Measurements from ENCODE around the gene CCP110. TPM values are rescaled to one million over a fixed set of nuclear protein-coding genes. Genes with fewer than 3 reads are reported as not detected.

Gene CCP110
- total RNA-seq, 4 donors from 2014 or later, result 6.6 to 8.6 (median 7.5) TPM

DNA sequence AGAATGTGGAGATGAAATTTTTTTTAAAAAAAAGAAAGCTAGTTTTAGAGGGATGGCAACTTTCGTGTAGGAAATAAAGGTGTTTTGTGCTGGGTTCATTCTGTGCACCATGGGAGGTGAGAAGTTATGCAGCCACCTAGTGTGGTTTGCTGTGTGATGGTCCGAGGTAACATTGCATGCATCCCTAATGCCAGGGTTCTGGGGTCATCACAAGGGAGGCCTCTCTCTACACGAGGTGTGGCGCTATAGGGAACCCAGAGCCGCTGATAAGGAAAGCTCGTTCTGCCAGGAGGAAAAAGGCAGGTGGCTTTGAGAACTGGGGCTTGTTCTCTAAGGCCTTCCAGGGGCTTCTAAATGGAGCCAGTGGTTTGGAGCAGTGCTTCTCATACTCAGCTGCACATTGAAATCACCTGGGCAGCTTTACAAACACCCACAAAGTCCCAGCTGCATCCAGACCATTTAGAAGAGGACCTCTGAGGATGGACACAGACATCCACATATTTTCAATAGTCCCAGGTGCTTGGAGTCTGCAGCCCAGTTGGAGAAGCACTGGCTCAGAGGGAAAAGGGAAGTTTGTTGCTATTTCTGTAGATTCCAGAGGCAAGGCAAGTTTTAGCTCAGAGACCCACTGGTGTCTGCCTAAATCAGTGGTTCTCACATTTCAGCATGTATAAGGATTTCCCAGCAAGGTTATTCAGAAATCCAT is 75.2 kb downstream of the CCP110 start:
- TF ChIP-seq CTCF (IDR thresholded peaks at IDR 0.05) (no peak), POLR2A (IDR thresholded peaks at IDR 0.05) (no peak)
- no peak overlapping the region for H3K4me3 ChIP-seq (ENCODE audit: low read depth, poor library complexity, severe bottlenecking)
- DNase-seq (ENCODE audit: low spot score in 2 of 2), result no peak
- 82 to 88% methylated on average over 6 of the region's 6 CpGs for WGBS, 2 donors
- intact Hi-C loops (cut with DNase I; ENCODE audit: low total_unique reads), result no loop called here

DNA sequence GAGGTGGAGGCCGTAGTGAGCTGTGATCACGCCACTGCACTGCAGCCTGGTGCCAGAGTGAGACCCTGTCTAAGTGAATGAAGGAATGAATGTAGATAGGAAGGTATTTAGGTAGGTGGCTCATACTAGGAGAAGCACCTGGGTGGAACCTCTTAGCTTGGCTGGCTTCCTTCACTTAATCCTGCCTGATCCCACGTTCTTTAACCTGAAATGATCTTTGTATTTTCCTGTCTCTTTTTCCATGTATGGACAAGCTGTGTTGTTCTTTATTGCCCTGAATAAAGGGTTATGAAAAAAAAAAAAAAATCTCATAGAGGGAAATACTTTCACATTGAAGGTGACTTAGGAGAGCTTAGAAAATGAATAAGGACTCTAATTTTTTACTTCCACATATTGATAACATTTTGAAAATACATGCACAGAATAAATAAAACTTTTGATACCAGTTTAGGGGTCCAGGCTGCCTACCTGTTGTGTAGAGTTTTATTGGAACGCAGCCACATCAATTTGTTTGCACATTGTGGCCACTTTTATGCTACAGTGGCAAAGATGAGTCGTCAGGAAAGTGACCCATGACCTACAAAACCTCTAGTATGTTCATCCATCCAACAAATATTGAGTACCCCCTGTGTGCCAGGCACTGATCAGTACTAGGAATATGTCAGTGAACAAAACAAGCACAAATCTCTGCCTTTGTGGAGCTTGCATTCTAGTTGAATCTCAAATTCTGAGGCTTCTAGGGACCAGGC is 76.4 kb downstream of the CCP110 start:
- intact Hi-C loops (cut with DNase I; ENCODE audit: low total_unique reads), result no loop called here
- 73% methylated on average over 5 of the region's 5 CpGs for WGBS, 2 donors
- TF ChIP-seq CTCF (IDR thresholded peaks at IDR 0.05) (no peak), POLR2A (IDR thresholded peaks at IDR 0.05) (no peak)

GRCh38 chr16:19601083-19601976 is 77.6 kb downstream of the CCP110 start:
- WGBS, 2 donors, result 57 to 62% methylated on average over 13 of the region's 13 CpGs
- no peak overlapping the region for H3K4me3 ChIP-seq (ENCODE audit: low read depth, poor library complexity, severe bottlenecking)
- intact Hi-C loops (cut with DNase I; ENCODE audit: low total_unique reads), result loop anchor here (1.0 kb wide), 1 partner anchor 285 kb away; no protein-coding TSS in a partner anchor
- TF ChIP-seq CTCF (IDR thresholded peaks at IDR 0.05), result no peak
- DNase-seq (ENCODE audit: low spot score in 2 of 2), result no peak

More for the DNA sequence above, 76.4 kb downstream of the CCP110 start:
- DNase-seq (ENCODE audit: low spot score in 2 of 2), result no peak
- H3K4me3 ChIP-seq (ENCODE audit: low read depth, poor library complexity, severe bottlenecking), result no peak overlapping the region

Other genes with a start within 250 kb of the CCP110 start
- not detected for gene CLEC19A, start 238.2 kb upstream of the CCP110 start, total RNA-seq
- gene TMC5, start 106.1 kb upstream of the CCP110 start, total RNA-seq, result 1 to 10 TPM in 3 of 4 donors, under 1 TPM in 1; 0.80 to 1.8 (median 1.2) TPM
- 10 to 100 TPM; 41.7 to 65.0 (median 58.6) TPM for gene GDE1, start 1.8 kb upstream of the CCP110 start, total RNA-seq
- 10 to 100 TPM; 14.5 to 24.2 (median 17.0) TPM for gene VPS35L, start 31.8 kb downstream of the CCP110 start, total RNA-seq
- 10 to 100 TPM; 12.1 to 22.7 (median 15.0) TPM for gene KNOP1, start 194.3 kb downstream of the CCP110 start, total RNA-seq
- gene IQCK, start 194.3 kb downstream of the CCP110 start, total RNA-seq, result 10 to 100 TPM in 2 of 4 donors, 1 to 10 TPM in 2; 6.9 to 20.7 (median 10.9) TPM